ENCODE data around the gene ZNF700.

ZNF700 gene

GRCh38 chr19:11942008-11942842 is 17.3 kb downstream of the ZNF700 start:
- Histone ChIP-seq H3K27ac (ENCODE audit: low read depth, low read length, poor library complexity, severe bottlenecking) (no peak overlapping the region), H3K9me2 (ENCODE audit: low read depth, low read length) (no peaks in the 10 kb centered on the region), H3K36me3 (ENCODE audit: insufficient read depth, low read length) (peaks cover 71% of the 10 kb centered on the region), H3K9ac (ENCODE audit: low read length) (no peak overlapping the region), H3K4me2 (ENCODE audit: low read length) (no peak overlapping the region), H3K79me2 (ENCODE audit: insufficient read depth, low read length) (peaks cover 12% of the 10 kb centered on the region), H4K20me1 (ENCODE audit: insufficient read depth, low read length) (no peaks in the 10 kb centered on the region), H3K27me3 (ENCODE audit: insufficient read depth, low read length) (no peaks in the 10 kb centered on the region), H3K4me3 (ENCODE audit: low read depth, low read length, poor library complexity, severe bottlenecking) (no peak overlapping the region), H3F3A (ENCODE audit: insufficient read depth, low read length) (no peaks in the 10 kb centered on the region), H3K4me1 (ENCODE audit: insufficient read depth, low read length, severe bottlenecking) (no peaks in the 10 kb centered on the region), H2AFZ (ENCODE audit: low read length) (no peak overlapping the region), H3K9me3 (ENCODE audit: low read length) (peaks cover 39% of the 10 kb centered on the region)
- TF ChIP-seq CTCF (IDR thresholded peaks at IDR 0.05; ENCODE audit: low read length) (no peak), EZH2 (IDR thresholded peaks at IDR 0.05; ENCODE audit: borderline replicate concordance, low read length) (no peak)

DNA sequence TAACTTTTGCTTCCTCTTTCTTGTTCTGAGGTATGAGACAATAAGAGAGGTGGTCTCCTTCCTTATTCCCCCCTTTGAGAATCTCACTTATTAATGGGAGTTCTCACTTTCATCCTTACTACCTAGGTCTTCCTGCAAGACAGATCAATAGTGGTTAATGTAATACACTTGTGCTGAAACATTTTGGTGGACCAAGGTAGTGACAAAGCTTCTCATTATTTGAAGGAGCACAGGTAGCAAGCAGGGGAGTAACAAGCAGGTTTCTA is 17.9 kb downstream of the ZNF700 start:
- H4K20me1 ChIP-seq (ENCODE audit: insufficient read depth, low read length): no peaks in the 10 kb centered on the region
- no peak overlapping the region for H3K4me3 ChIP-seq (ENCODE audit: low read depth, low read length, poor library complexity, severe bottlenecking)
- no peak overlapping the region for H3K9ac ChIP-seq (ENCODE audit: low read length)
- H2AFZ ChIP-seq (ENCODE audit: low read length): no peak overlapping the region
- H3K9me2 ChIP-seq (ENCODE audit: low read depth, low read length): no peaks in the 10 kb centered on the region
- H3K4me1 ChIP-seq (ENCODE audit: insufficient read depth, low read length, severe bottlenecking): no peaks in the 10 kb centered on the region
- no peaks in the 10 kb centered on the region for H3F3A ChIP-seq (ENCODE audit: insufficient read depth, low read length)
- no peaks in the 10 kb centered on the region for H3K27me3 ChIP-seq (ENCODE audit: insufficient read depth, low read length)
- no peak overlapping the region for H3K4me2 ChIP-seq (ENCODE audit: low read length)
- no peak overlapping the region for H3K27ac ChIP-seq (ENCODE audit: low read depth, low read length, poor library complexity, severe bottlenecking)
- H3K79me2 ChIP-seq (ENCODE audit: insufficient read depth, low read length): peaks cover 10% of the 10 kb centered on the region
- peaks cover 45% of the 10 kb centered on the region for H3K9me3 ChIP-seq (ENCODE audit: low read length)
- H3K36me3 ChIP-seq (ENCODE audit: insufficient read depth, low read length): peaks cover 76% of the 10 kb centered on the region
- TF ChIP-seq EZH2 (IDR thresholded peaks at IDR 0.05; ENCODE audit: borderline replicate concordance, low read length) (no peak), CTCF (IDR thresholded peaks at IDR 0.05; ENCODE audit: low read length) (no peak)

DNA sequence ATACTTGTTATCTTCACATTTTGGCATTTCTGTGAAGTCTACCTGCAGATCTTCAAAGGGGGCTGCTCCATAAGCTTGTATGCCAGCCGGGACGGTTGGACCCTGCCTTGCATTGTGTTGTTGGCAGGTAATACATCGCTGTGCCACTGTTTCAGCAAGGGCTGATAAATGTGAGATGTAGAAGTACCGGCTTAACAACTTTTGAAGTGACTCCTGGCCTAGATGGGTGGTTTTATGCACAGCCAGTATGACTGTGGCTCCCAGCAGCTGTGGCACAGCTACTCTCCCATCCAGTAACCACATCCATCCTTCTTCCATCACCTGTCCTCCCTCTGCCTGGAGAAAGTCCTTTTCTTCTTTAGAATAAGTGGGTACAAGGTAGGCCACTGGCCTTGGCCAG is 19.7 kb downstream of the ZNF700 start:
- H2AFZ ChIP-seq (ENCODE audit: low read length): no peak overlapping the region
- no peaks in the 10 kb centered on the region for H3K9me2 ChIP-seq (ENCODE audit: low read depth, low read length)
- no peaks in the 10 kb centered on the region for H3K4me1 ChIP-seq (ENCODE audit: insufficient read depth, low read length, severe bottlenecking)
- TF ChIP-seq CTCF (IDR thresholded peaks at IDR 0.05; ENCODE audit: low read length): no peak
- TF ChIP-seq EZH2 (IDR thresholded peaks at IDR 0.05; ENCODE audit: borderline replicate concordance, low read length): no peak
- no peak overlapping the region for H3K9ac ChIP-seq (ENCODE audit: low read length)
- H3F3A ChIP-seq (ENCODE audit: insufficient read depth, low read length): peaks cover 7% of the 10 kb centered on the region
- peaks cover 92% of the 10 kb centered on the region for H3K36me3 ChIP-seq (ENCODE audit: insufficient read depth, low read length)
- peaks cover 63% of the 10 kb centered on the region for H3K9me3 ChIP-seq (ENCODE audit: low read length)
- H3K27ac ChIP-seq (ENCODE audit: low read depth, low read length, poor library complexity, severe bottlenecking): no peak overlapping the region
- no peaks in the 10 kb centered on the region for H3K27me3 ChIP-seq (ENCODE audit: insufficient read depth, low read length)
- H4K20me1 ChIP-seq (ENCODE audit: insufficient read depth, low read length): no peaks in the 10 kb centered on the region
- H3K79me2 ChIP-seq (ENCODE audit: insufficient read depth, low read length): peaks cover 1% of the 10 kb centered on the region; the same call in 1 of the 2 replicates
- no peak overlapping the region for H3K4me2 ChIP-seq (ENCODE audit: low read length)
- H3K4me3 ChIP-seq (ENCODE audit: low read depth, low read length, poor library complexity, severe bottlenecking): no peak overlapping the region

Measured in OCI-LY1 (cell line).